CD4-positive, alpha-beta T cell (primary cell): Measurements from ENCODE around the gene LKAAEAR1. TPM values are rescaled to one million over a fixed set of nuclear protein-coding genes. Genes with fewer than 3 reads are reported as not detected.

Experiments used
- ATAC-seq: fragments of 200-7000 bp; cut with Tn5 transposase; one replicate; pipeline ENCODE4 v1.10.0; 2022; ENCODE audit warnings: mild to moderate bottlenecking; ENCODE audit not compliant: poor library complexity
- CTCF ChIA-PET: fragments of 350-600 bp; sonication (Branson Sonifier 250); formaldehyde crosslinking; loops from one replicate; lab custom pipeline; 2021; ENCODE audit warnings: antibody characterized with exemption, inconsistent platforms; lab: Charles Lee
- POLR2A ChIA-PET: fragments of 350-600 bp; sonication (Branson Sonifier 250); formaldehyde crosslinking; loops from one replicate; lab custom pipeline; 2021; ENCODE audit warnings: antibody characterized with exemption, inconsistent platforms; lab: Charles Lee
- DNase-seq, 14 experiments: peaks; one replicate each; pipeline ENCODE4 v3.0.0-alpha.2; 2013 to 2020; ENCODE audit warnings: mixed read lengths in 2 of 14
- H3K27ac ChIP-seq, 2 donors: one replicate each; pipeline versions ENCODE4 v1.5.1 to v1.7.0; 2013; ENCODE audit warnings: low read length in 2 of 2, low read depth in 1 of 2, mild to moderate bottlenecking in 1 of 2
- H3K27me3 ChIP-seq, 2 experiments: 1 replicate in 1 of 2; 2 replicates in 1 of 2; pipeline versions ENCODE4 v1.6.1 to v1.7.0; 2013; ENCODE audit warnings: low read length in 2 of 2, control low read depth in 1 of 2, mild to moderate bottlenecking in 1 of 2, moderate library complexity in 1 of 2; ENCODE audit not compliant: insufficient read depth in 2 of 2, control insufficient read depth in 1 of 2
- H3K36me3 ChIP-seq: one replicate; pipeline ENCODE4 v1.6.1; 2013; ENCODE audit warnings: low read length, control low read depth; ENCODE audit not compliant: insufficient read depth
- H3K4me1 ChIP-seq: one replicate; pipeline ENCODE4 v1.6.1; 2013; ENCODE audit warnings: low read length, control low read depth; ENCODE audit not compliant: insufficient read depth
- H3K4me3 ChIP-seq: one replicate; pipeline ENCODE4 v1.5.1; 2013; ENCODE audit warnings: mild to moderate bottlenecking, low read length, moderate library complexity
- H3K9me3 ChIP-seq, 2 experiments: 1 replicate in 1 of 2; 2 replicates in 1 of 2; pipeline versions ENCODE4 v1.6.1 to v1.7.0; 2013; ENCODE audit warnings: low read length in 2 of 2, mild to moderate bottlenecking in 2 of 2, control low read depth in 1 of 2, moderate library complexity in 1 of 2; ENCODE audit not compliant: control insufficient read depth in 1 of 2, insufficient read depth in 1 of 2
- H3K27ac Mint-ChIP-seq: one replicate; pipeline ENCODE4 v1.8.0; 2020; ENCODE audit warnings: mixed read lengths
- H3K27me3 Mint-ChIP-seq: one replicate; pipeline ENCODE4 v1.8.0; 2021; ENCODE audit warnings: mixed read lengths
- H3K36me3 Mint-ChIP-seq: one replicate; pipeline ENCODE4 v1.8.0; 2021; ENCODE audit warnings: low read depth, mixed read lengths
- H3K4me1 Mint-ChIP-seq: one replicate; pipeline ENCODE4 v1.8.0; 2021; ENCODE audit warnings: low read depth, mixed read lengths
- H3K4me3 Mint-ChIP-seq: one replicate; pipeline ENCODE4 v1.8.0; 2020; ENCODE audit warnings: mild to moderate bottlenecking, mixed read lengths
- H3K9me3 Mint-ChIP-seq: one replicate; pipeline ENCODE4 v1.8.0; 2020; ENCODE audit warnings: mixed read lengths
- intact Hi-C, 2 experiments: fragments of 100-400 bp; cut with DNase I in 1 of 2; cut with micrococcal nuclease in 1 of 2; formaldehyde crosslinking; loops; one replicate each; pipeline versions ENCODE4 v1.15.1 to v1.9.0; 2023 to 2025; cut with DNase I, micrococcal nuclease
- total RNA-seq, 174 experiments: library from RNA in 2 of 174; stranded (reverse) in 2 of 174; gene quantifications; one replicate each; pipeline ENCODE4 v1.2.3 and lab custom pipeline; 2021 to 2026
- TF ChIP-seq, protein P1 (sequence below): fragments of 200-600 bp; IDR thresholded peaks from one replicate; pipeline ENCODE4 v1.8.0; 2022; ENCODE audit warnings: antibody characterized with exemption, mild to moderate bottlenecking

Gene LKAAEAR1
- total RNA-seq, 2 experiments from 2014 or later = 0.30 to 0.39 TPM

GRCh38 chr20:64077541-64077875 lies 6.7 kb downstream of the LKAAEAR1 start:
- peaks cover 34% of the 10 kb centered on the region for H3K4me1 Mint-ChIP-seq
- H3K4me3 Mint-ChIP-seq = peak overlapping the region; percentile 91
- TF ChIP-seq, protein P1, sequence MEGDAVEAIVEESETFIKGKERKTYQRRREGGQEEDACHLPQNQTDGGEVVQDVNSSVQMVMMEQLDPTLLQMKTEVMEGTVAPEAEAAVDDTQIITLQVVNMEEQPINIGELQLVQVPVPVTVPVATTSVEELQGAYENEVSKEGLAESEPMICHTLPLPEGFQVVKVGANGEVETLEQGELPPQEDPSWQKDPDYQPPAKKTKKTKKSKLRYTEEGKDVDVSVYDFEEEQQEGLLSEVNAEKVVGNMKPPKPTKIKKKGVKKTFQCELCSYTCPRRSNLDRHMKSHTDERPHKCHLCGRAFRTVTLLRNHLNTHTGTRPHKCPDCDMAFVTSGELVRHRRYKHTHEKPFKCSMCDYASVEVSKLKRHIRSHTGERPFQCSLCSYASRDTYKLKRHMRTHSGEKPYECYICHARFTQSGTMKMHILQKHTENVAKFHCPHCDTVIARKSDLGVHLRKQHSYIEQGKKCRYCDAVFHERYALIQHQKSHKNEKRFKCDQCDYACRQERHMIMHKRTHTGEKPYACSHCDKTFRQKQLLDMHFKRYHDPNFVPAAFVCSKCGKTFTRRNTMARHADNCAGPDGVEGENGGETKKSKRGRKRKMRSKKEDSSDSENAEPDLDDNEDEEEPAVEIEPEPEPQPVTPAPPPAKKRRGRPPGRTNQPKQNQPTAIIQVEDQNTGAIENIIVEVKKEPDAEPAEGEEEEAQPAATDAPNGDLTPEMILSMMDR = no peak
- CTCF ChIA-PET = interaction anchor here (0.7 to 3.0 kb wide), 5 partner anchors 8 to 104 kb away, joined by 3 to 12 read pairs (median 5); no protein-coding TSS in a partner anchor
- peak overlapping the region; percentile 86 for H3K27ac Mint-ChIP-seq
- no peaks in the 10 kb centered on the region for H3K27me3 Mint-ChIP-seq
- no peak for ATAC-seq
- no peaks in the 10 kb centered on the region for H3K9me3 Mint-ChIP-seq
- H3K27me3 ChIP-seq = no peaks in the 10 kb centered on the region
- H3K4me1 ChIP-seq = peaks cover 52% of the 10 kb centered on the region
- intact Hi-C loops = loop anchor here in 1 of 2 experiments (5.0 kb wide), 1 partner anchor 35 kb away; no protein-coding TSS in a partner anchor
- H3K36me3 Mint-ChIP-seq = peaks cover 29% of the 10 kb centered on the region
- peak overlapping the region; percentile 68 to 80 for H3K27ac ChIP-seq
- peak overlapping the region; percentile 93 for H3K4me3 ChIP-seq
- no peaks in the 10 kb centered on the region for H3K9me3 ChIP-seq
- peaks cover 41% of the 10 kb centered on the region for H3K36me3 ChIP-seq
- DNase-seq = no peak
- POLR2A ChIA-PET = interaction anchor here (0.5 to 3.7 kb wide), 10 partner anchors 8 to 442 kb away, joined by 3 to 30 read pairs (median 8); partner anchors contain the start of genes PCMTD2 and TCEA2

DNA sequence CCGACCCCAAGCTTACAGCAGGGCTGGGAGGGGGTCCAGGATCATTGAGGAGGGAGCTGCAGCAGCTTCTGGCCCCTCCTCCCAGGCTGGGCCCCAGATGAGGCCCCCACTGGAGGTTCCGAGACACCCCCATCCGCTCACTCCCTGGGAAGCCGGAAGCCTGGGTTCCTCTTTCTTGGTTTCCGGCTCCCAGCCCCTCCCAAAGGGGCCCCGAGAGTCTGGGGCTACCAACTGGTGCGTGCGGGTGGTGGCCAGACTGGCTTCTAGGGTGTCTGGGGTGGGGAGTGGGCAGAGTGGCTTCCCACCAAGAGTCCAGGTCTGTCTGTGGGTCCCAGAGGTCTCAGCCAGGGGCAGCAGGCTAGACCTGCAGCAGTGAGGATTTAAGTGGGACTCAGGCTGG lies 7.1 kb downstream of the LKAAEAR1 start:
- Histone ChIP-seq H3K4me3 (peak overlapping the region; percentile 93), H3K4me1 (peaks cover 48% of the 10 kb centered on the region), H3K9me3 (no peaks in the 10 kb centered on the region), H3K36me3 (peaks cover 45% of the 10 kb centered on the region), H3K27ac (peak overlapping the region; percentile 68 to 80), H3K27me3 (no peaks in the 10 kb centered on the region)
- DNase-seq = peak in 8 of 14 experiments; percentile 33 to 64 (median 49)
- Mint-ChIP-seq H3K27me3 (no peaks in the 10 kb centered on the region), H3K36me3 (peaks cover 33% of the 10 kb centered on the region), H3K4me3 (peak overlapping the region; percentile 91), H3K4me1 (peaks cover 30% of the 10 kb centered on the region), H3K27ac (peak overlapping the region; percentile 86), H3K9me3 (no peaks in the 10 kb centered on the region)
- CTCF ChIA-PET = interaction anchor here (1.5 to 3.0 kb wide), 3 partner anchors 11 to 103 kb away, joined by 3 to 12 read pairs (median 8); no protein-coding TSS in a partner anchor
- intact Hi-C loops = loop anchor here in 1 of 2 experiments (5.0 kb wide), 1 partner anchor 35 kb away; no protein-coding TSS in a partner anchor
- POLR2A ChIA-PET = interaction anchor here (1.2 to 3.7 kb wide), 6 partner anchors 8 to 97 kb away, joined by 3 to 30 read pairs (median 10); partner anchors contain the start of gene PRPF6
- no peak for ATAC-seq
- TF ChIP-seq, protein P1 = no peak

- peaks cover 50% of the 10 kb centered on the region for H3K36me3 ChIP-seq
- no peaks in the 10 kb centered on the region for H3K27me3 ChIP-seq
- CTCF ChIA-PET = interaction anchor here (1.5 to 3.0 kb wide), 2 partner anchors 10 to 38 kb away, joined by 3 to 12 read pairs; no protein-coding TSS in a partner anchor
- ATAC-seq = no peak
- Mint-ChIP-seq H3K4me1 (peaks cover 24% of the 10 kb centered on the region), H3K27me3 (no peaks in the 10 kb centered on the region), H3K36me3 (peaks cover 33% of the 10 kb centered on the region), H3K9me3 (no peaks in the 10 kb centered on the region), H3K4me3 (peak overlapping the region; percentile 56), H3K27ac (peak overlapping the region; percentile 86)
- H3K9me3 ChIP-seq = no peaks in the 10 kb centered on the region
- POLR2A ChIA-PET = interaction anchor here (1.2 to 3.2 kb wide), 4 partner anchors 7 to 96 kb away, joined by 3 to 13 read pairs (median 6); partner anchors contain the start of gene PRPF6
- no peak for DNase-seq
- TF ChIP-seq, protein P1 = no peak
- peak overlapping the region; percentile 68 to 80 for H3K27ac ChIP-seq
- H3K4me3 ChIP-seq = peak overlapping the region; percentile 93
- peaks cover 40% of the 10 kb centered on the region for H3K4me1 ChIP-seq
- intact Hi-C loops = loop anchor here in 1 of 2 experiments (5.0 kb wide), 1 partner anchor 34 kb away; no protein-coding TSS in a partner anchor
Observed at GRCh38 chr20:64076061-64076997, 7.9 kb downstream of the LKAAEAR1 start.
